WTC11 (cell line): ENCODE measurements around the gene ZNF362. TPM values are rescaled to one million over a fixed set of nuclear protein-coding genes. Genes with fewer than 3 reads are reported as not detected.
A peak's percentile ranks its signal among the peaks of the same experiment; 100 is the strongest.

Experiments
- ATAC-seq: fragments of 200-7000 bp; cut with Tn5 transposase; 2 replicates; pipeline ENCODE4 v1.10.0; 2021; ENCODE audit warnings: mild to moderate bottlenecking, moderate library complexity
- CTCF ChIA-PET: fragments of 300-600 bp; sonication (Branson Sonifier 250); formaldehyde crosslinking; loops from one replicate; lab custom pipeline; 2021; ENCODE audit warnings: antibody characterized with exemption; lab: Charles Lee
- POLR2A ChIA-PET: fragments of 350-600 bp; sonication (Branson Sonifier 250); formaldehyde crosslinking; loops from one replicate; lab custom pipeline; 2021; ENCODE audit warnings: antibody characterized with exemption; lab: Charles Lee
- DNase-seq: peaks from one replicate; pipeline ENCODE4 v3.0.0; 2021; ENCODE audit warnings: low spot score
- H3K27ac Mint-ChIP-seq: 2 replicates; pipeline ENCODE4 v1.8.0; 2021; ENCODE audit warnings: mixed read lengths
- H3K27me3 Mint-ChIP-seq: 2 replicates; pipeline ENCODE4 v1.8.0; 2021; ENCODE audit warnings: low read depth, mild to moderate bottlenecking, moderate library complexity, mixed read lengths
- H3K36me3 Mint-ChIP-seq: 2 replicates; pipeline ENCODE4 v1.8.0; 2021; ENCODE audit warnings: mixed read lengths
- H3K4me1 Mint-ChIP-seq: 2 replicates; pipeline ENCODE4 v1.8.0; 2022; ENCODE audit warnings: mixed read lengths
- H3K4me3 Mint-ChIP-seq: 2 replicates; pipeline ENCODE4 v1.8.0; 2021; ENCODE audit warnings: mild to moderate bottlenecking, moderate library complexity, mixed read lengths
- H3K9me3 Mint-ChIP-seq: 2 replicates; pipeline ENCODE4 v1.8.0; 2021; ENCODE audit warnings: mixed read lengths
- AFF4 ChIP-seq: sonication (generic); formaldehyde crosslinking; IDR thresholded peaks from 2 replicates; pipeline ENCODE4 v1.8.1; 2023; ENCODE audit warnings: mild to moderate bottlenecking, missing genetic modification reagents, borderline replicate concordance
- AR ChIP-seq: fragments of 250-450 bp; sonication (Bioruptor Pico); IDR thresholded peaks from 2 replicates; pipeline ENCODE4 v1.9.0; 2021; ENCODE audit warnings: mild to moderate bottlenecking
- E2F1 ChIP-seq: sonication (generic); formaldehyde crosslinking; IDR thresholded peaks from 2 replicates; pipeline ENCODE4 v1.8.0; 2022; ENCODE audit warnings: mild to moderate bottlenecking, missing genetic modification reagents
- E2F4 ChIP-seq: sonication (generic); formaldehyde crosslinking; IDR thresholded peaks from 2 replicates; pipeline ENCODE4 v1.8.1; 2022; ENCODE audit warnings: low read depth, mild to moderate bottlenecking, moderate library complexity, missing genetic modification reagents, borderline replicate concordance
- ELF4 ChIP-seq: sonication (generic); formaldehyde crosslinking; IDR thresholded peaks from 2 replicates; pipeline ENCODE4 v1.8.1; 2022; ENCODE audit warnings: low read depth, mild to moderate bottlenecking, moderate library complexity, missing genetic modification reagents
- GABPB1 ChIP-seq: sonication (generic); formaldehyde crosslinking; IDR thresholded peaks from 2 replicates; pipeline ENCODE4 v1.8.1; 2023; ENCODE audit warnings: mild to moderate bottlenecking, missing genetic modification reagents
- GTF2I ChIP-seq: fragments of 250-450 bp; sonication (Bioruptor Pico); conservative IDR thresholded peaks from 2 replicates; pipeline ENCODE4 v1.4.0; 2021; ENCODE audit warnings: mild to moderate bottlenecking
- KAT7 ChIP-seq: sonication (generic); formaldehyde crosslinking; IDR thresholded peaks from 2 replicates; pipeline ENCODE4 v1.8.1; 2023; ENCODE audit warnings: missing genetic modification reagents, mild to moderate bottlenecking, borderline replicate concordance
- MYBL2 ChIP-seq: sonication (generic); formaldehyde crosslinking; IDR thresholded peaks from 2 replicates; pipeline ENCODE4 v1.8.1; 2023; ENCODE audit warnings: mild to moderate bottlenecking, moderate library complexity, missing genetic modification reagents
- NFATC4 ChIP-seq: fragments of 250-450 bp; sonication (Bioruptor Pico); IDR thresholded peaks from 2 replicates; pipeline ENCODE4 v1.9.0; 2021; ENCODE audit warnings: mild to moderate bottlenecking
- NR2C2 ChIP-seq: sonication (generic); formaldehyde crosslinking; IDR thresholded peaks from 2 replicates; pipeline ENCODE4 v1.8.0; 2022; ENCODE audit warnings: mild to moderate bottlenecking, missing genetic modification reagents
- NR3C1 ChIP-seq: sonication (generic); formaldehyde crosslinking; conservative IDR thresholded peaks from 2 replicates; pipeline ENCODE4 v1.8.1; 2023; ENCODE audit warnings: low read depth, mild to moderate bottlenecking, missing genetic modification reagents
- RORB ChIP-seq: fragments of 250-450 bp; sonication (Bioruptor Pico); IDR thresholded peaks from 2 replicates; pipeline ENCODE4 v1.9.0; 2021; ENCODE audit warnings: mild to moderate bottlenecking
- SMAD3 ChIP-seq: sonication (generic); formaldehyde crosslinking; IDR thresholded peaks from 2 replicates; pipeline ENCODE4 v1.8.0; 2022; ENCODE audit warnings: missing genetic modification reagents, mild to moderate bottlenecking, borderline replicate concordance
- TEAD4 ChIP-seq: sonication (generic); formaldehyde crosslinking; IDR thresholded peaks from 2 replicates; pipeline ENCODE4 v1.8.0; 2022; ENCODE audit warnings: mild to moderate bottlenecking, missing genetic modification reagents
- ZNF219 ChIP-seq: sonication (generic); formaldehyde crosslinking; IDR thresholded peaks from 2 replicates; pipeline ENCODE4 v1.8.0; 2023; ENCODE audit warnings: missing genetic modification reagents, mild to moderate bottlenecking, borderline replicate concordance
- ZNF263 ChIP-seq: sonication (generic); formaldehyde crosslinking; IDR thresholded peaks from 2 replicates; pipeline ENCODE4 v1.8.1; 2022; ENCODE audit warnings: low read depth, mild to moderate bottlenecking, moderate library complexity, missing genetic modification reagents
- total RNA-seq: library from RNA; stranded (reverse); gene quantifications from 3 replicates; pipeline ENCODE4 v1.2.3, GENCODE V29; 2021
- TF ChIP-seq, protein P1 (sequence below): sonication (generic); formaldehyde crosslinking; IDR thresholded peaks from 2 replicates; pipeline ENCODE4 v1.8.0; 2022; ENCODE audit warnings: missing genetic modification reagents

Gene ZNF362
- total RNA-seq, 1 experiment from 2014 or later: 24.2 TPM

DNA sequence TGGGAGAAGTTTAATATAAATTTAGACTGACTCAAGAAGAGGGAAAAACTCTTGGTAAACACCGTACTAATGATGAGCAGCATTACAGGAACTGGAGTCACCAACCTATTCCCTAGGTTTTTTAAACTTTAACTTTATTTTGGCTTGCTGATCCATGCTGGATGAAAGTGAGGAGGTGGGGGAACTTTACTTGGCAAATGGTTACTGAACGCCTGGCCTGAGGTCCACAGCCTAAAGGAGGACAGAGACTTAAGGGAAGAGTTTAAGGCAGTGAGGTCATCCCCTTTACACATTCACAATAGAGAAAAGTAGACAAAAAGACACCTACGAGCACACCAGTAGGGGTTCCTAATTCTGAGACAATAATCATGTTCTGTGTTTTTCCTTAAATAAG, 90.2 kb downstream of the ZNF362 start (continued):
- TF ChIP-seq E2F4 (no peak), E2F1 (no peak), MYBL2 (CRISPR knock-in tag) (no peak), AFF4 (CRISPR knock-in tag) (no peak), KAT7 (no peak), ZNF219 (CRISPR knock-in tag) (no peak), NFATC4 (no peak), NR2C2 (no peak), ZNF263 (no peak)
- TF ChIP-seq, protein P1, sequence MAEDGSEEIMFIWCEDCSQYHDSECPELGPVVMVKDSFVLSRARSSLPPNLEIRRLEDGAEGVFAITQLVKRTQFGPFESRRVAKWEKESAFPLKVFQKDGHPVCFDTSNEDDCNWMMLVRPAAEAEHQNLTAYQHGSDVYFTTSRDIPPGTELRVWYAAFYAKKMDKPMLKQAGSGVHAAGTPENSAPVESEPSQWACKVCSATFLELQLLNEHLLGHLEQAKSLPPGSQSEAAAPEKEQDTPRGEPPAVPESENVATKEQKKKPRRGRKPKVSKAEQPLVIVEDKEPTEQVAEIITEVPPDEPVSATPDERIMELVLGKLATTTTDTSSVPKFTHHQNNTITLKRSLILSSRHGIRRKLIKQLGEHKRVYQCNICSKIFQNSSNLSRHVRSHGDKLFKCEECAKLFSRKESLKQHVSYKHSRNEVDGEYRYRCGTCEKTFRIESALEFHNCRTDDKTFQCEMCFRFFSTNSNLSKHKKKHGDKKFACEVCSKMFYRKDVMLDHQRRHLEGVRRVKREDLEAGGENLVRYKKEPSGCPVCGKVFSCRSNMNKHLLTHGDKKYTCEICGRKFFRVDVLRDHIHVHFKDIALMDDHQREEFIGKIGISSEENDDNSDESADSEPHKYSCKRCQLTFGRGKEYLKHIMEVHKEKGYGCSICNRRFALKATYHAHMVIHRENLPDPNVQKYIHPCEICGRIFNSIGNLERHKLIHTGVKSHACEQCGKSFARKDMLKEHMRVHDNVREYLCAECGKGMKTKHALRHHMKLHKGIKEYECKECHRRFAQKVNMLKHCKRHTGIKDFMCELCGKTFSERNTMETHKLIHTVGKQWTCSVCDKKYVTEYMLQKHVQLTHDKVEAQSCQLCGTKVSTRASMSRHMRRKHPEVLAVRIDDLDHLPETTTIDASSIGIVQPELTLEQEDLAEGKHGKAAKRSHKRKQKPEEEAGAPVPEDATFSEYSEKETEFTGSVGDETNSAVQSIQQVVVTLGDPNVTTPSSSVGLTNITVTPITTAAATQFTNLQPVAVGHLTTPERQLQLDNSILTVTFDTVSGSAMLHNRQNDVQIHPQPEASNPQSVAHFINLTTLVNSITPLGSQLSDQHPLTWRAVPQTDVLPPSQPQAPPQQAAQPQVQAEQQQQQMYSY (CRISPR knock-in tag): no peak

GRCh38 chr1:33346927-33347649, 90.8 kb downstream of the ZNF362 start:
- H3K4me3 Mint-ChIP-seq: no peak overlapping the region
- no peak overlapping the region for H3K27ac Mint-ChIP-seq
- no peaks in the 10 kb centered on the region for H3K36me3 Mint-ChIP-seq
- ChIA-PET POLR2A (interaction anchor here (0.5 kb wide), 1 partner anchor 951 kb away, joined by 3 read pairs; no protein-coding TSS in a partner anchor), CTCF (interaction anchor here (0.6 kb wide), 1 partner anchor 20 kb away, joined by 3 read pairs; no protein-coding TSS in a partner anchor)
- no peaks in the 10 kb centered on the region for H3K9me3 Mint-ChIP-seq
- ATAC-seq: no peak
- peaks cover 40% of the 10 kb centered on the region for H3K4me1 Mint-ChIP-seq
- H3K27me3 Mint-ChIP-seq: peaks cover 90% of the 10 kb centered on the region
- DNase-seq: no peak
- TF ChIP-seq GTF2I (CRISPR knock-in tag) (no peak), ZNF219 (CRISPR knock-in tag) (no peak), SMAD3 (CRISPR knock-in tag) (no peak), RORB (CRISPR knock-in tag) (no peak), AR (CRISPR knock-in tag) (no peak), NR3C1 (CRISPR knock-in tag) (no peak), TEAD4 (CRISPR knock-in tag) (no peak), ELF4 (CRISPR knock-in tag) (no peak), GABPB1 (peak; percentile 93)
